SH-SY5Y (cell line): ENCODE results near the gene OSBPL5.

Experiments
- GATA2 ChIP-seq: IDR thresholded peaks from 2 replicates; pipeline ENCODE4 v1.6.1; 2011; ENCODE audit warnings: mild to moderate bottlenecking, low read depth, low read length
- GATA3 ChIP-seq: IDR thresholded peaks from 2 replicates; pipeline ENCODE4 v1.6.1; 2011; ENCODE audit warnings: low read depth, mild to moderate bottlenecking, low read length, moderate library complexity

GRCh38 chr11:3111919-3112690 is 53.0 kb downstream of the OSBPL5 start:
- TF ChIP-seq GATA2 (no peak), GATA3 (no peak)
